HG02678 (cell line): ENCODE results near the gene PREB.
"Not testable (repeated sequence)": the region's sequence is repeated elsewhere in the genome, so short reads cannot be mapped to it uniquely, and the experiment has no call there.

Experiments used
- ATAC-seq: cut with Tn5 transposase; IDR thresholded peaks from one replicate; pipeline ENCODE4 v1.9.1; 2021; ENCODE audit warnings: mild to moderate bottlenecking, moderate library complexity; ENCODE audit not compliant: unreplicated experiment

PREB gene

GRCh38 chr2:27133905-27134780, at the start of gene PREB:
PREB (minus strand) TSS chr2:27134636; CDS start chr2:27134421, 215 bp downstream.
- ATAC-seq, result peak; percentile 90

GRCh38 chr2:27184115-27184514, 49.7 kb upstream of the PREB start:
- no peak for ATAC-seq

GRCh38 chr2:27182346-27182745, 47.9 kb upstream of the PREB start:
- no peak for ATAC-seq

- no peak for ATAC-seq
These were observed 45.0 kb upstream of the PREB start for GRCh38 chr2:27179344-27180000.

GRCh38 chr2:27178469-27178868, 44.0 kb upstream of the PREB start:
- ATAC-seq, result no peak

- no peak for ATAC-seq
These were observed 43.3 kb upstream of the PREB start for GRCh38 chr2:27177441-27178351.

- ATAC-seq, result not testable (repeated sequence)
These were observed 41.3 kb upstream of the PREB start for GRCh38 chr2:27175781-27176180.

GRCh38 chr2:27175330-27175729, 40.9 kb upstream of the PREB start:
- no peak for ATAC-seq

GRCh38 chr2:27174638-27175037, 40.2 kb upstream of the PREB start:
- no peak for ATAC-seq

- ATAC-seq, result no peak
These were observed 37.0 kb upstream of the PREB start for GRCh38 chr2:27171351-27171848.

- ATAC-seq, result no peak
These were observed 36.3 kb upstream of the PREB start for GRCh38 chr2:27170581-27171337.

- ATAC-seq, result no peak
These were observed 30.7 kb upstream of the PREB start for GRCh38 chr2:27164960-27165763.

- ATAC-seq, result no peak
These were observed 28.0 kb upstream of the PREB start for GRCh38 chr2:27162151-27163121.

- ATAC-seq, result no peak
These were observed 25.8 kb upstream of the PREB start for GRCh38 chr2:27160191-27160590.

- ATAC-seq, result no peak
These were observed 24.8 kb upstream of the PREB start for GRCh38 chr2:27159271-27159670.

- ATAC-seq, result no peak
These were observed 24.0 kb upstream of the PREB start for GRCh38 chr2:27158468-27158867.

GRCh38 chr2:27155069-27155520, 20.7 kb upstream of the PREB start:
- no peak for ATAC-seq

- no peak for ATAC-seq
These were observed 20.1 kb upstream of the PREB start for GRCh38 chr2:27154488-27154887.
